ENCODE data around the gene SYT8. TPM values are rescaled to one million over a fixed set of nuclear protein-coding genes. Genes with fewer than 3 reads are reported as not detected.

SYT8 gene
- total RNA-seq, 1 donor from 2014 or later = not detected

DNA sequence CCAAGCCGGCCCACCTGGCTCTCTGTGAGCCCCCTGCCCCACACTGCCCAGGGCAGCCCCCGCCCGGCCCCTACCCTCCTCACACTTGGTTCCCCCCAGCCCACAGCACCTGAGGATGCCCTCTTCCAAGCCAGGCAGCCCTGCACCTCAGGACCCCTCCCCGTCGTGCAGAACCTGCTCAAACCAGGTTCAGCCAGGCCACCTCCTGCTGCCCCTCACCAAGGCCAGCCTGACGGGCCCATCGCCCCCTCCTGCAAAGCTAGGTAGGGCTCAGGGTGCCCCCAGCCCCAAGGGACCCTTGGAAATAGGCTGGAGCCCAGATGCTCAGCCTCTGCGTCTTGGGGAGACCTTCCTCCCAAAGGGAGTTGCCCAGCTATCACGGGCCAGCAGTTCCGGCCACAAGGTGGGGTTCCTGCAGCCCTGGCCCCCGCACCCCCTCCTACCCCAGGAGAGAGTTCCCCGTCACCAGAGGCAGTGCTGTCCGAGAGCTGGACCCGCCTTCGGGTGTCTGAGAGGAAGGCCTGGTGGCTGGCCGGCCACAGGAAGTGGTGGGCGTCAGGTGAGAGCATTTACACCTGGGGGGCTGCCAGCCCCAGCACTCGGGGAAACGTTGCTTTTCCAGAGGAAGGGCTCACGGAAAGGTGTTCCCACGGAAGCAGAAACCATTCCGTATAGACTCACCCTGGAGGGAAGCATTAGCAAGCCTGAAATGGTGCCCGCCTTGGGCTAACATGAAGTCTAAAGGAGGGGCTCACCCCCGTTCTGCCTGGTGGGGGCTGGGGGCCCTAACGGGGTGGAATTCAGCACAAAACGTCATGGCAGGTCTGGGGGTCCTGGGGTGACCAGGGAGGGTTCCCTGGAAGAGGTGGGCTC, 3.2 kb upstream of the SYT8 start:
- intact Hi-C loops (cut with micrococcal nuclease) = loop anchor here (1.0 to 5.0 kb wide), 3 partner anchors 74 to 179 kb away; no protein-coding TSS in a partner anchor

DNA sequence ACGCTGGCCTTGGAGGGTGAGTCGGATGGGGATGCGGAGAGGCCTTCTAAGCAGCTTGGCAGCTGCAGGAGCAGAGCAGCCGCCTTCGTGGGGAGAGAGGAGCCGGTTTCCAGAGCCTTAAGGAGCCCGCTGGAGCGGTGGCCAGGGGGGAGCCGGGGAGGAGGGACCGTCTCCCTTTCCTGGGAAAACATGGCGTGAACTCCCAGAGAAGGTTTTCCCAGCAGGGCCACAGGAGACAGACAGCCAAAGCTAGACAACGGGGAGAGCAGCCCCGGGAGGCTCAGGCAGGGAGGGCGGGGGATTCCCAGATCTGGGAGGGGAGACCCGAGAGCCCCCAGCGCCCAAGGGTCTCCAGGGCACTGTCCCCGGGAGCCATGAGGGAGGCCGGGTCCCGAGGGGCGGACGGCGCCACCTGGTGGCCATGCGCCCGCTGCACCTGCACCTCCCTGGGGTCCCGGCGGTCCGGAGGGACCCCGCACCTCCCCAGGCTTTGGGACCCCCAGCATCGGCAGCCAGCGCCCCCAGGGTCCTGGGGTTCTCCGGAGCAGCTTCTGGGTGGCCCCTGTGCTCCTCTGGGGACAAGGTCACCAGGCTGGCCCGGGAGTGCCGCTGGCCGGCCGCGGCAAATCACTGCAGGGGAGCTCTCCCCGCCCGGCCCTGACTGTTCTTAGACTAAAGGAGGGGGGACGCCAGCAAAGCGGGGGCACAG, 2.4 kb upstream of the SYT8 start:
- intact Hi-C loops (cut with micrococcal nuclease) = loop anchor here (1.0 to 5.0 kb wide), 3 partner anchors 75 to 180 kb away; no protein-coding TSS in a partner anchor

DNA sequence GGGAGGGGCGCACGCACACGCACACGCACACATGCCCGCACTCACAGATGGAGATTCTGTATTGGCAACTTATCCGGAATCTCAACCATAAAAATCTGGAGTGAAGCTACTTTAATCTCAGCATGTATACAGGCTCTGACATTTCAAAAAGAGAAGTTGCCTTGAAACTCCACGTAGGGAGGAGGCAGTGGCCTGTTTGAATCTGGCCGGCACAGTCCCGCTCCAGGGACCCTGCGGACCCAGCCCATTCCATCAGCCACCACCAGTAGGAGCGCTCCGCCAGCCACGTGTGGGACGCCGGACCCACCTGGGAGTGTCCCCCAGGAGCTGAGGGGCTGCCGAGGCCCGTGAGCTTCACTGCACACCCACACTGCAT, 1.9 kb upstream of the SYT8 start:
- intact Hi-C loops (cut with micrococcal nuclease) = loop anchor here (1.0 to 5.0 kb wide), 3 partner anchors 76 to 180 kb away; no protein-coding TSS in a partner anchor

DNA sequence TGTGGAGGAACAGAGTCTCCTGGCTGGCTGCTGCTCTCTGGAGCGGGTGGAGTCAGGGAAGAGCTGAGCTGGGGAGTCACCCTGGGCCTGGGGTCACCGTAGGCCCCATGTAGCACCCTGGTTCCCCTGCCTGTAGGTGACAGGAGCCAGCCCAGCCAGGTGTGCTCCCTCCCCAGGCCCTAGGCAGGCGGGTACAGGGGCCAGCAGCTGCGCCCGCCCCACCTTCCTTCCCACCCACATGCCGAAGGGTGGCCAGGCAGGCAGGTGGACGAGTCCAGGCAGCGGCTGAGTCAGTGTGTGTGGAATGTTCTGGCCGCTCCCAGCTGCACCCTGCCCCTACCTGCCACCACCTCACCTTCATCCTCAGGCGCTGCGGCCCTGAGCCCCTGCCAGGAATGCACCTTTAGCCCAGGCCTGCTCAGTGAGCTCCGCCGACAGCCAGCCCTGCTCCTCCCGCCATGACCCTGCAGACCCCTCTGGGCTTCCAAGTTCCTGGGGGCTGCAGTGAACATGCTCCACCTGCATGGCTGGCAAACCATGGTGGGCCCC, 654 bp upstream of the SYT8 start:
- intact Hi-C loops (cut with micrococcal nuclease) = loop anchor here (5.0 kb wide), 1 partner anchor 77 kb away; no protein-coding TSS in a partner anchor

- intact Hi-C loops (cut with micrococcal nuclease) = no loop called here
Observed at GRCh38 chr11:1835671-1836010, 851 bp downstream of the SYT8 start.

GRCh38 chr11:1836011-1836945, 1.5 kb downstream of the SYT8 start:
- intact Hi-C loops (cut with micrococcal nuclease) = no loop called here

GRCh38 chr11:1837171-1838076, 2.6 kb downstream of the SYT8 start:
- intact Hi-C loops (cut with micrococcal nuclease) = loop anchor here (1.0 to 2.0 kb wide), 4 partner anchors 16 to 314 kb away; partner anchors contain the start of genes LSP1 and TNNT3

GRCh38 chr11:1838077-1838425, 3.3 kb downstream of the SYT8 start:
- intact Hi-C loops (cut with micrococcal nuclease) = loop anchor here (2.0 kb wide), 2 partner anchors 45 to 81 kb away; partner anchors contain the start of gene TNNT3

- intact Hi-C loops (cut with micrococcal nuclease) = loop anchor here (2.0 kb wide), 2 partner anchors 44 to 80 kb away; partner anchors contain the start of gene TNNT3
Observed at GRCh38 chr11:1838426-1839144, 3.8 kb downstream of the SYT8 start, which contains the start of gene TNNI2. Gene TNNI2, plus strand, starts transcription at chr11:1838981. Its CDS starts 716 bp downstream, at chr11:1839697.

DNA sequence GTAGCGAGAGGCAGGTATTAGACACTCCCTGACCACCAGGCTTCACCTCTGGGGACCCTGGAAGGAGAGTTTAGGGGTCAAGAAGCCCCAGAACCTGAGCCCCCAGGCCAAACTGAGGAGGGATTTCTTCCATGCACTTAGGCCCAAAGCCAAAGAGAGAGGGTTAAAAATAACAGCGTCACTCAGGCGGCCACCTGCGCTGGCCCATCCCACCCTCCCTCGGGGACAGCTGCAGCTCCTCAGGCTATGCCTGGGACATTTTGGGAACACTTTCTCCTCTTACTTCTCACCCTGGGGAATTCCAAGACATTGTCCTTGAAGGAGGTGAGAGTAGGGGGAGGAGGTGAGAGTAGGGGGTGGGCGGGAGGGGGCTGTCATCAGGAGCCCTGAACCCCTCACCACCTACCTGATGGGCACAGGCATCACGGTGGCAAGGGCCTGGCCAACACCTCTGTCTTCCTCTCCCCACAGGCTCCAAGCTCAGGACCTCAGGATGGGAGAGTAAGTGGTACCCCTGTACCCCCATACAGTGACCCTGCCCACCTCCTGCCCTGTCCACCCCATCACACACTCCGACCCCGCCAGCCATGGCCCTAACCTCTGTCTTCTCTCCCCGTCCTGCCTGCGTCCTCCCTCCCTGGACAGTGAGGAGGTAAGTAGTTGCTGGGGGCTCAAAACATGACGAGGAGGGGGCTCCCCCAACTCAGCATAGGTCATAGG, 4.6 kb downstream of the SYT8 start:
- intact Hi-C loops (cut with micrococcal nuclease) = loop anchor here (2.0 kb wide), 2 partner anchors 43 to 79 kb away; partner anchors contain the start of gene TNNT3

DNA sequence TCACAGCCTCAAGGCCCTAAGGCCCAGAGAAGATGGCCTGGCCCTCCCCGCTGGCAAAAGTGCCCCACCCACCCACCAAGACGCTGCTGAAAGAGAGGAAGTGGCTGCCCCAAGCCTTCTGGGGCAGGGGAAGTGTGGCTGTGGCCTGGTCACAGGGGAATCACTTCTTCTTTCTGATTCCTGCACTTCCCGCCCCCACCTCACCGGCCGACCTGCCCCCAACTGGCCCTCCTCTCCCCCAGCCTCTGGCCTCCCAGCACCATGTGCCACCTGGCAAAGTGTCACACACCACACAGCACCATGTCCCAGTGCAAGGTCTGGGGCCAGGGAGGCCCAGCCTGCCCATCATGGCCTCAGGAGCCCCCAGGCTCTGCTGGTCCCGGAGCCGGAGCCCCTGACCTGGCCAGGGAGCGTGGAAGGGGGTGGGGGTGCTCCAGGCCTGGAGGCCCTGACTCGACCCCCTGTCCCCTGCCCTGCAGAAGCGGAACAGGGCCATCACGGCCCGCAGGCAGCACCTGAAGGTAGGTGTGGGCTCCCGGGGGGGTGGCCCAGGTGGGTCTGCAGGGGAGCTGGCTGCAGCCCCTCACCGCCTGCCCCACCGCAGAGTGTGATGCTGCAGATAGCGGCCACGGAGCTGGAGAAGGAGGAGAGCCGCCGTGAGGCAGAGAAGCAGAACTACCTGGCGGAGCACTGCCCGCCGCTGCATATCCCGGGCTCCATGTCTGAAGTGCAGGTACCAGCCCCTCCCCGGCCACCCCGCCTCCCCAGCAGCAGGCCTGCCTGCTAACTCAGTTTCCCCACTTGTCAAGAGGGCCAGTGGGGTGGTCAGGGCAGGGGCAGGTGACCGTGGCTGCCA, 5.4 kb downstream of the SYT8 start:
- intact Hi-C loops (cut with micrococcal nuclease) = loop anchor here (2.0 kb wide), 2 partner anchors 43 to 79 kb away; partner anchors contain the start of gene TNNT3

DNA sequence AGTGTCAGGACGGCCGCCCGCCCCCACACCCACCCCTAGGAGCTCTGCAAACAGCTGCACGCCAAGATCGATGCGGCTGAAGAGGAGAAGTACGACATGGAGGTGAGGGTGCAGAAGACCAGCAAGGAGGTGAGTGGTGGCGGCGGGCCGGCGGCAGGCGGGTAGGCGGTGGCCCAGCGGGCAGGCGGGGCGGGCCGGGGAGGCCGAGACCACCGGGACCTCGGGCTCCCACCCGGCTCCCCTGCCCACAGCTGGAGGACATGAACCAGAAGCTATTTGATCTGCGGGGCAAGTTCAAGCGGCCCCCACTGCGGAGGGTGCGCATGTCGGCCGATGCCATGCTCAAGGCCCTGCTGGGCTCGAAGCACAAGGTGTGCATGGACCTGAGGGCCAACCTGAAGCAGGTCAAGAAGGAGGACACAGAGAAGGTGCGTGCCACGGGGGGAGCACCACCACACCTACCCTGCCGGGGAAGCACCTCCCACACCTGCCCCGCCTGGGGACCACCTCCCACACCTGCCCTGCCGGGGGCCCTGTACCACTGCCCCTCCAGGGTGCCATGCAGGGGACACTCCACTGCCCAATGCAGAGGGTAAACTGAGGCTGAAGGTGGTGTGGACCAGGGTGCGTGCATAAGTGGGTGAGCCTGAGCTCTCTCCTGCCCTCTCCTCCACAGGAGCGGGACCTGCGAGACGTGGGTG, 6.1 kb downstream of the SYT8 start:
- intact Hi-C loops (cut with micrococcal nuclease) = no loop called here

DNA sequence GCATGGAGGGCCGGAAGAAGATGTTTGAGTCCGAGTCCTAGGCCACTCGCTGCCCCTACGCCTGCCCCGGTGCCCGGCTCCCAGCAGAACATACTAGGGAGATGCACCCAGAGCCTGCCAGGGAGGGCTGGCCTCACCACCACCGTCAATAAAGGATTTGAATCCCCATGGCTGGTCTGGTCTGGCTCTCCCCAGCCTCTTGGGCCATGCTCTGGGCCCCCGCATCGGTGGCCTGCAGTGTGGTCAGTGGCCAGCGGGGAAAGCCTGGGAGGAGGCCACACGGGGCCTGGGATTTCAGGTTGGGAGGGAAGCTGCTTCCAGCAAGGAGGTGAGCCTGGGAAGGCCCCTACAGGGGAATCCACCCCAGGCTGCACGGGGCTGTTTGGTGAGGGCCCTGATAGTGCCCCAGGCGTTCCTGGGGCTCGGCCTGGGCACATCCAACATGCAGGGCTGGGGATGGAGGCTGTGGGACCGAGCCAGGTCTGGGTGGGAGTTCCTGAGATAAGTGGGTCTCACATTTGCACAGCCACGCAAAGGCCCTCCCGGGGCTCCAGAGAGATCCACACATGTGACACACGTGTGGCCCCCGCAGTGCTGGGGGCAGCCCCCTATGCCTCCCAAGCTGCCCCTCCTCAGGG, 6.8 kb downstream of the SYT8 start:
- intact Hi-C loops (cut with micrococcal nuclease) = no loop called here

DNA sequence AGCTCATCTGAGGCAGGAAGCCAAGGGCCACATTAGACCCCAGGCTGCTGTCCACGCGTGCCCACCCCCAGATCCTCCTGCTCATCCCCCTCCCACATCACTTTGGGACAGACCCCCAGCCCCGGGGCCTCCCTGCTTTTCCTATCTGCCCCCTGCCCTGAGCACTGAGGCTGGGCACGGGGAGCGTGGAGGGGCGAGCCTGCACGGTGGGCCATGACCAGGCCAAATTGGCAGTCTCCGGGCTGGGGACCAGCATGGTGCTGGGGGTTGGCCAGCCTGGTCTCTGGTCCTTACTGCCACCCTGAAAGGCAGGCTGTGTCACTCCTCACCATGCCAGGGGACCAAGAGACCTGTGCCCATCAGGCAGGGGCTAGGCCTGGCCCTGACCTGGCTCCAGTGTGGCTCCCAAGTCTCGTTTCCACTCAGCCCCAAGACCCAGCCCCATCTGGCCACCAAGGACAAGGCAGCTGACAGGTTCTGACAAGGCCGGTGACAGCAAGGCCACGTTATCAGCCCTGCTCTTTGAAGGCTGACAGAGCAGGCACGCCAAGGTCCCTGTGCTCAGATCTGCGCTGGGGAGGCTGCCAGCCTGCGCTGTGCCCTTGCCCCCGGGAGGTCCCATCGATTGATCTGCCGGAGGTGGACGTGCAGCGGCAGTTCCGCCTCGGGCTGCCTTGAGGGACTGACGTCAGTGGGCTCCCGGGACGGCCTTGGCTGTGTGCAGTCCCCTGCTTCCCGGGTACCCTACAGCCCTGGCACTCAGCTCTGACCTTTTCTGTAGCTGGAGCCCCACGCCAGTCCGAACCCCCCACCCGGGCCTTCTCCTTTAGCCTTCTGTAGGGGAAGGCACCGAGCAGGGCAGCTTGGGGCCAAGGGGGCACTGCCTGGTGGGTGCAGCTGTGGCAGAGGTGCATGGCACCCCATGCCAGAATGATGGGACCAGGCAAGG, 7.6 kb downstream of the SYT8 start:
- intact Hi-C loops (cut with micrococcal nuclease) = no loop called here

DNA sequence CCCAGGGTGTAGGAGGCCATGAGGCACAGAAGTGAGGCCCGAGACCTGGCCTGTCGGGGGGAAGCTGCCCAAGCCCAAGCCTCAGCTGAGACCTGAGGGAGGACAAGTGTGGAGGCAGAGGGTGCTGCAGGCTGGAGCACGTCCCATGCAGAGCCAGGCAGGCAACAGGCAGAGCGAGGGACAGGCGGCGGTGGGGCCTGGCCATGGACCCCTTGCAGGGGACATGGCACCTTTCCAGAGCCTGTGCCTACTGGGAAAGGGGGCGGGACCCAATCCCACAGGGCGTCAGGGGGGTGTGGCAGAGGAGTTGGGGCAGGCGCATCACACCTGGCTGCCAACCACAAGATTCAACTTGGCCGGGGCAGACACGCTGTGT, 8.3 kb downstream of the SYT8 start:
- intact Hi-C loops (cut with micrococcal nuclease) = no loop called here

Measured in T-helper 1 cell treated with Interleukin-12 subunit alpha and Interleukin-12 subunit beta and Interleukin-4 antibody, amounts not matched to agents 30 ng/mL and 1 ng/mL, for 36 hours (primary cell).